PFSK-1 (cell line): ENCODE data around the gene TRPT1.

Experiments used
- FOXP2 ChIP-seq: optimal IDR thresholded peaks from 2 replicates; pipeline ENCODE3; 2011; ENCODE audit warnings: borderline replicate concordance, control low read depth, inconsistent platforms; ENCODE audit not compliant: insufficient read depth; ENCODE audit errors: extremely low read length, extremely low read depth
- POLR2AphosphoS5 ChIP-seq: IDR thresholded peaks from 2 replicates; pipeline ENCODE4 v1.6.1; 2012; ENCODE audit warnings: low read depth, mild to moderate bottlenecking, control low read depth, low read length, moderate library complexity
- REST ChIP-seq, 2 experiments: IDR thresholded peaks; 2 replicates each; pipeline versions ENCODE4 v1.6.1 to v1.8.0; 2011 to 2012; ENCODE audit warnings: low read depth in 2 of 2, low read length in 2 of 2, control low read depth in 1 of 2, inconsistent platforms in 1 of 2, mild to moderate bottlenecking in 1 of 2, moderate library complexity in 1 of 2; ENCODE audit not compliant: insufficient read depth in 1 of 2
- SIN3A ChIP-seq: IDR thresholded peaks from 2 replicates; pipeline ENCODE4 v1.6.1; 2012; ENCODE audit warnings: mild to moderate bottlenecking, low read length, moderate library complexity, borderline replicate concordance; ENCODE audit not compliant: insufficient read depth
- TAF1 ChIP-seq: IDR thresholded peaks from 2 replicates; pipeline ENCODE4 v1.6.1; 2012; ENCODE audit warnings: low read length, control low read depth, borderline replicate concordance; ENCODE audit not compliant: insufficient read depth

DNA sequence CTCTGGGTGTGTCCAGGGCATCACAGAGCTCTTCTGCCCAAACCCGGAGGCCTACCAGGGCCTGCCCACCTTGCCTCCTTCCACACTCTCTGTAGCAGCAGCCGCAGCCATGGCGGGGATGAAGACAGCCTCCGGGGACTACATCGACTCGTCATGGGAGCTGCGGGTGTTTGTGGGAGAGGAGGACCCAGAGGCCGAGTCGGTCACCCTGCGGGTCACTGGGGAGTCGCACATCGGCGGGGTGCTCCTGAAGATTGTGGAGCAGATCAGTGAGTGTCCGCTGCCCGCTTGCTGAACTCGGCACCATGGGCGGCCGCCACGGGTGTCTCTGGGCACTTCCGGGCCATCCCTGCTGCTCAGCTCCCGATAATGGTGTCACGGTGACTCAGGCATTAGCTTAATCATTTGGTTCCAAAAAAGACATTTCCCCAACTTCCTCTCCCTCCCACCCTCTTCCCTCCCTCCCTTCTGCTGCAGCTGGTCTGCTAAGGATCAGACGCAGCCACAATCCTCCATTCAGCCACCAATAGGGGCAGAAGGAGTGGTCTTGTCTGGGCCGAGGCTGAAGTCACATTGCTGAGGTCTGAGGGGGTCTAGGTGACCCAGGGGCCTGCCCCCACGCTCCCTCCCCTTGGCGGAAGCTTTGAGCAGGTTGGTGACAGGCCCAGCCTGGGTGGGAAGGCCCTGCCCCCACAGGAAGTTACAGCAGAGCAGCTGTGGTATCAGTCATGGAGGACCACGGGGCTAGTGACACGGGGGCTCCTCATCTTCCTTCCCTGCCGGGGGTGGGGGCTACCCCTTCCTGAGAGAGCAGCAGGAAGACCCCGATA lies 18.5 kb downstream of the TRPT1 start:
- TF ChIP-seq TAF1 (peak; percentile 41; the same call in 1 of the 2 replicates), POLR2AphosphoS5 (no peak; the same call in 1 of the 2 replicates), REST (IDR thresholded peaks at IDR 0.05; ENCODE audit: insufficient read depth in 1 of 2, low read depth in 2 of 2, low read length in 2 of 2) (peak in 1 of 2 experiments; percentile 39; a peak in 1 of 4 replicates), SIN3A (no peak), FOXP2 (peak; percentile 79)
